GM19193 (cell line): ENCODE results near the gene ATRNL1.

ENCODE experiments used
- POLR2A ChIP-seq: IDR thresholded peaks from 4 replicates; pipeline ENCODE4 v1.6.1; 2011; ENCODE audit not compliant: insufficient read depth, insufficient read length; ENCODE audit errors: extremely low read depth

Gene ATRNL1

GRCh38 chr10:115989621-115990020, 896.5 kb downstream of the ATRNL1 start:
- TF ChIP-seq POLR2A: no peak

- no peak for TF ChIP-seq POLR2A
Observed at GRCh38 chr10:115992236-115992986, 899.2 kb downstream of the ATRNL1 start.

DNA sequence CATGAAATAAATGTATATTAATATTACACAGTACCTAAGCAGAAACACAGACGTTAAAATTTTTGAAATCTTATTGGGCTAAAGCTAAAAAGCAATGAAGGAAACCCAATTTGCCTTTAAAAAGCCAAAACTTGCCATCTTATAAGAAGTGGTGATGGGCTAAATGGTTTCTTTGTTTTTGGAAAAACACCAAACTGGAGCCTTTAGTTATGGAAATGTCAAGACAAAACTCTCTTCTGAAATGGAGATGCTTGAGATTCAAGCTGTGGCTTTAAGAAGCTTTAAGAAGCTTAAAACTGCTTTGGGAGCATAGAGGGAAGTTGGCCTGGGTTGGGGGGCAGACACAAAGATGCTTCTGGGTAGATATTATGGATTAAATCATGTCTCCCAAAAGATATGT, 902.9 kb downstream of the ATRNL1 start:
- no peak for TF ChIP-seq POLR2A

DNA sequence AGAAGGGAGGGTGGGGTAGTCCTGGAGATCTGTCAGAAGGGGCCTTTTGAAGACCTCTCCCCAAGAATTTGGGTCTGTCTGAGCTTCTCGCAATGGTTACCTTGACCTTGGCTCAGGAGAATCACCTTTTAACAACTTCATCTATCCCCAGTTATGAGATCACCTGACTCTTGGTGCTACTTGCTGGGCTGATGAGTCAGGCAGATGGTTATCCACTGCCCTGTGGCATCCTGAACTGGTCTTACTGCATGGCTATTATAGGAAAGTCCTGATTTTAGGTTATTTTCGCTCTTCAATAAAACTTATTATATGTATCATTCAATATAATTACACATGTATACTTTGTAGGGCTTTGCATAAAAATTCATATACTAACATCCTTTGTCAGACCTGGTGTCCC, 905.1 kb downstream of the ATRNL1 start:
- TF ChIP-seq POLR2A: no peak
